HG02763 (cell line): ENCODE results near the gene TSPAN14.
"Not testable (repeated sequence)": the region's sequence is repeated elsewhere in the genome, so short reads cannot be mapped to it uniquely, and the experiment has no call there.

Experiments used
- ATAC-seq: cut with Tn5 transposase; IDR thresholded peaks from one replicate; pipeline ENCODE4 v1.9.1; 2021; ENCODE audit warnings: mild to moderate bottlenecking, moderate library complexity; ENCODE audit not compliant: unreplicated experiment

The TSPAN14 gene

DNA sequence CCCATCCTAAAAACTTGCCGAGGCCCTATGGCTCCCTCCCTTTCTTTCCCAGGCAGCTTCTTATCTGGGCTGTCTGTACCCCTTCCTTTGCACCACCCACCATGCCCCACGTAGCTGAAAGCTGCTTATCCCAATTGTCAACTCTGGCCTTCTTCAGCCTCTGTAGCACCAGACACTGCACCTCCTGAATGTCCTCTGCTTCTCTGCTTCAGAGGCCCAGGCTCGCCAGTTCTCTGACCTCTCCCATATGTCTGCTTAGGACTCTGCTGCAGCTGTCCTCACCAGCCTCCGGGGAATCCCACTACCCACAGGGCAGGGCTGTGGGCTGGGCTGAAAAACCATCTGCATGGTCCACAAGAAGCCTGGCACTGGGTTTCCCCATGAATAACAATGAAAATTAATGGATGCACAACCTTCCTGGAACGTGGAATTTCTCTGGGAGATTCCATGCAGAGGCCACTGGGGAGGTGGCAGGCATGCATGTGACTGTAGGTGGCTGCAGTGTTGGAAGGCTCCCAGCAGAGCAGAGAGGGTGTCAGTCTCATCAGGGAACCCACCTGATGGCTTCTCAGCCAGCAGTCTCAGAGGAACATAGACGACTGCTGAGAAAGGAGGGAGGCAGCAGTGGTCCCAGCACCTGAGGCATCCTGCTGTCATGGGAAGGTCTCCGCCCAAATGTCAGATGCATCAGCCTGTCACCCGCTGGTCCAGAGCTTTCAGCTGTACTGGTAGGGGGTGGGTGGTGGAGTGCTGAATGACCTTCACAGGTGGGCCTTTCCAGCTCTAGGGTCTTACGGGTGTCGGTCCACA lies 66.8 kb downstream of the TSPAN14 start:
- ATAC-seq = no peak

DNA sequence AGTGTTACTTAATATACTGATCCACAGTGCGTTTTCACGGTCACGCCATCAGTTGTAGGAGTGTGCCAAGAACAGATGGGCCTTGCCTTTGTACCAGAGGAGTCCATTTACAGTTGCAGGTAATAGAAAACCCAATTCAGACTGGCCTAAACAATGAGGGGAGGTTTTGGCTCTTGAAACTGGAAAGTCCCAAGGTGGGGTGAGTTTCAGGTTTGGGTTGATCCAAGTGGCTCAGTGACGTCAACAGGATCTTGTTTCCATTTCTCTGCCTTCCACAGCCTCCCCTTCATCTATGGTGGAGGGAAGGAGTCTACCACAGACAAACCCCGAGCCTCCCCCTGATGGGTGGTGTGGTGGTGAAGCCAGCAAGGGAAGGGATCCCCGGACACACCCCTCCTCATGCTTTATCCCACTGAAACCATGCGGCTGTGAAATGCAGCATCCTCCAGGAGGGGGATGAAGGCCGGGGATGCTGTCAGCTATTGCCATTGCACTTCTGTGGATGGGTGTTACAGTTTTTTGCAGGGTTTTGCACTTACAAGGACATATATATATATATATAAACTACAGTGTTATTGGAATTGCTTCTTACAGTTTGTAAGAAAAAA lies 68.8 kb downstream of the TSPAN14 start:
- ATAC-seq = no peak

GRCh38 chr10:80523773-80524172 lies 69.7 kb downstream of the TSPAN14 start:
- ATAC-seq = no peak

GRCh38 chr10:80524190-80524909 lies 70.2 kb downstream of the TSPAN14 start:
- no peak for ATAC-seq

GRCh38 chr10:80526218-80526617 lies 72.1 kb downstream of the TSPAN14 start:
- ATAC-seq = no peak

DNA sequence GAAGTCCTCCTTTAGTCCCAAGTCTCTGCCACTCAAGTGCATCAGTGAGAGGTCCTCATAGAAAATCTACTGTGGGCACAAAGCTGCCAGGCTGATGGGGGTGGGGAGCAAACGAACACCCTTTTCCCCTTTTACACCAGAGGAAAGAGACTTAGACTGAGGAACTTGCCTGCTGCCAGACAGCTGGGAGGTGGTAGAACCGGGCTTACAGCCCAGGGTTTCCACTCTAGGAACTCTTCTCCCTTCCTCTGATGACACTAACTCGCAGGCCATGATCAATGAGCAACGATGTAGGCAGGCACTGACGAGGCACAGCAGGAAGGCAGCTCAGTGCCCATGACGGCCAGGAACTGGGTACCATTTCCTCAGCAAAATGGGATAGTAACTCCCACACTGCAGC lies 72.6 kb downstream of the TSPAN14 start:
- no peak for ATAC-seq

DNA sequence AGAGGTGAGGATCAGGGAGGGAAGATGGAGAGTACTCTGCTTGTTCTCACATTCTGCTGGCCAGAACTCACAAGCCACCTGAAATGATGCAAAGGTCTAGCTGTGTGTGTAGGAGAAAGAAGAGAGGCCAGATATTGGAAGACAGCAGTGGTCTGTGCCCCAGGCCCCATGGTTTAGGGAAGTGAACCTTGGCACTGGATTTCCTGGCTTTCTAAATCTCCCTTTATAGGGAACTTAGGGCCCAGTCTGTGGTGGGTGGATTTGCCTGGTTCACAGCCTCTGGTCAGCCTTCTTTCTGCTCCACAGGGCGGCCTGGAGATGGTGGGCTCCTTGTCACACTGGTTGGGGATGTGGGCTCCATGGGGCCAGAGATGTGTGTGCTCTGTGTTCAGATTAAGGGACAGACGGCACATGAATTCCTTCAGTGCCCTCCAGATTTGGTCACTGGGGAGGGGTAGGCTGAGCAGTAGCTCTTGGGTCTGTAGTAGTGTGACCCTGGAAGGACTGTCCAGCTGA lies 74.1 kb downstream of the TSPAN14 start:
- no peak for ATAC-seq

DNA sequence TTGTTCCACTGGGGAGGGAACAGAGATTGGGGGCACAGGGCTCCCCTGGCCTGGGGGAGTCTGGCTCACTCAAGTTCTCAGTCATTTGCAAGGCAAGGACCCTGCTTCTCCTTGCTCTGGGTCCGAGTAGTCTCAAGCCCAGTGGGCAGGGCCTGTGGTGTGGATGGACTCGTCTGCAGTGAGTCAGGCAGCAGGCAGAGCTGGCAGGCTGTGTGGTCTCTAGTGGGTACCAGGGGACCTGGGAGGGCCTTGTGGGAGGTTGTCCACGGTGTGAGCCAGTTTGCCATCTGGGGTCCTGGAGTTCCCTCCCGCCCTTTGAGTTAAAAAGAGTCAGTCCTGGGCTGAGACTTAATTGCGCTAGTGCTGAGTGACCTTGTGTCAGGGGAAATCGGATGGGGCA lies 74.8 kb downstream of the TSPAN14 start:
- no peak for ATAC-seq

GRCh38 chr10:80529604-80530003 lies 75.5 kb downstream of the TSPAN14 start:
- no peak for ATAC-seq

- ATAC-seq = no peak
Observed at GRCh38 chr10:80530251-80530650, 76.1 kb downstream of the TSPAN14 start.

GRCh38 chr10:80530816-80531215 lies 76.7 kb downstream of the TSPAN14 start:
- ATAC-seq = no peak

- ATAC-seq = no peak
Observed at GRCh38 chr10:80532571-80532970, 78.5 kb downstream of the TSPAN14 start.

GRCh38 chr10:80534059-80534458 lies 79.9 kb downstream of the TSPAN14 start:
- ATAC-seq = not testable (repeated sequence)

- ATAC-seq = not testable (repeated sequence)
Observed at GRCh38 chr10:80534646-80535045, 80.5 kb downstream of the TSPAN14 start.

- peak; percentile 87 for ATAC-seq
Observed at GRCh38 chr10:80535671-80536360, 81.7 kb downstream of the TSPAN14 start.

DNA sequence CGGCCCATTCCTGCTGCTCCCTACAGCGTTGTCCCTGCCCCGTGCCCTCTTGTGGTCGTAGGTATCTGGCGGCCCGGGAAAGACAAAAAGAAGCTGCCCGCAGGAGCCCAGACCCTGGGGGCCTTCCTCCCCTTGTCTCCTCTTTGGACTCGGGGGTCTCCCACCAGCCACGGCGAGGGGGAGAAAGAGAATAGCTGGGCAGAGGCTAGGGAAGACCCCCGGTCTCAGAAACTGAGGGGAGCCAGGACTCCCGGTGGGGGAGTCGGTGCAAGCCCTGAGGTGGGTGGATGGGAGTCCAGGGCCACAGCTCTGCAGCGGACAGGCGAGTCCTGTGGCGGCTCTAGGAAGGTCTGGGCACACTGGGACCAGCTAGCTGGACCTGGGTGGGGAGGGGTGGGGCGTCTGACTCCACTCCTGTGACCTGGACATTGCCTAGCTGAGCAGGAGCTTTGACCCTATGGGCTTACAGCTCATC lies 82.3 kb downstream of the TSPAN14 start:
- ATAC-seq = no peak

- ATAC-seq = no peak
Observed at GRCh38 chr10:80537086-80537735, 83.1 kb downstream of the TSPAN14 start.

GRCh38 chr10:80537736-80538480 lies 83.8 kb downstream of the TSPAN14 start, which contains the start of gene SH2D4B:
Gene SH2D4B (plus strand): TSS chr10:80537902. CDS start chr10:80538332, 430 bp downstream.
- no peak for ATAC-seq

DNA sequence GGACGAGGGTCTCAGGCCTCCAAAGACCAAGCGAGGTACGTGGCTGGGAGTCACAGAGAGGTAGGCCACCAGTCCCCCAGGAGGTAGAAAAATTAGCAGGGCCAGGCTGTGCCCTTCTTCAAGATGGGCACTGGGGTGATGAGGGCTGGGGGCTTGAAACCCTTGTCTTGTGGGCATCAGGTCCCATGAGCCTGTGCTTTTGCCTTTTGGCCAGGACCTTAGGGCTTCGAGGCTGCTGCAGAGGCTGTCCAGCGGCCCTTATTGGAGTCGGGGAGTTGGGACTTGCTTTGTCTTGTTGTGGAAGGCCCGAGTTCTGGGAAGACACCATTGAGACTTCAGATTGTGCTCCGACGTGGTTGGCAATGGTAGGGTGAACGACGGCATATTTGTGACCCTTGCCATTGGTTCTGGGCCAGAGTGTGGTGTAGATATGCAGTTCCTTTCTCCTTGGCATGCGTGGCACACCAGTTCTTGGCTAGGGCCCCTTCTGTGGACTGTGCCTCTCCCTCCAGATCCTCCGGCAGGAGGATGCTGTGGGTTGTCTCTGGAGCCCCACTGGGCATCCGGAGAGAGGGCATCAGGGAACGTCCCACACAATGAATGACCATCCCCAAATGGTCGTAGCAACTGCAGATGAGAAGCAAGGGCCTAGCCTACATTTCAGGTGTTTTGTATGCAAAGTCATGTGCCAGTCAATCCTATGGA lies 84.5 kb downstream of the TSPAN14 start:
- no peak for ATAC-seq
